GM12874 (cell line): ENCODE data around the gene FAAP20.

Experiments used
- CTCF ChIP-seq: IDR thresholded peaks from 2 replicates; pipeline ENCODE4 v1.5.1; 2011; ENCODE audit warnings: low read depth, mild to moderate bottlenecking, control low read depth, low read length, moderate library complexity; ENCODE audit not compliant: insufficient read depth

FAAP20 gene

GRCh38 chr1:2186901-2187300, 7.7 kb downstream of the FAAP20 start:
- no peak for TF ChIP-seq CTCF

GRCh38 chr1:2185880-2186855, 8.4 kb downstream of the FAAP20 start:
- TF ChIP-seq CTCF, result no peak

- no peak for TF ChIP-seq CTCF
Measured at GRCh38 chr1:2184934-2185333, 9.6 kb downstream of the FAAP20 start.

GRCh38 chr1:2184531-2184930, 10.0 kb downstream of the FAAP20 start:
- TF ChIP-seq CTCF, result no peak

GRCh38 chr1:2183937-2184334, 10.6 kb downstream of the FAAP20 start:
- no peak for TF ChIP-seq CTCF

GRCh38 chr1:2182376-2182775, 12.2 kb downstream of the FAAP20 start:
- no peak for TF ChIP-seq CTCF

- TF ChIP-seq CTCF, result no peak
Measured at GRCh38 chr1:2181752-2182151, 12.8 kb downstream of the FAAP20 start.
